Stimulated activated CD4-positive, alpha-beta T cell treated with anti-CD3 and anti-CD28 coated beads, Interleukin-4, amount 100 ng/mL, for 4 hours (primary cell): ENCODE data around the gene SOX12.
"Not testable (repeated sequence)": the region's sequence is repeated elsewhere in the genome, so short reads cannot be mapped to it uniquely, and the experiment has no call there.

Experiments
- DNase-seq, 2 experiments: peaks; one replicate each; pipeline ENCODE4 v3.0.0-alpha.2; 2020

SOX12 gene

DNA sequence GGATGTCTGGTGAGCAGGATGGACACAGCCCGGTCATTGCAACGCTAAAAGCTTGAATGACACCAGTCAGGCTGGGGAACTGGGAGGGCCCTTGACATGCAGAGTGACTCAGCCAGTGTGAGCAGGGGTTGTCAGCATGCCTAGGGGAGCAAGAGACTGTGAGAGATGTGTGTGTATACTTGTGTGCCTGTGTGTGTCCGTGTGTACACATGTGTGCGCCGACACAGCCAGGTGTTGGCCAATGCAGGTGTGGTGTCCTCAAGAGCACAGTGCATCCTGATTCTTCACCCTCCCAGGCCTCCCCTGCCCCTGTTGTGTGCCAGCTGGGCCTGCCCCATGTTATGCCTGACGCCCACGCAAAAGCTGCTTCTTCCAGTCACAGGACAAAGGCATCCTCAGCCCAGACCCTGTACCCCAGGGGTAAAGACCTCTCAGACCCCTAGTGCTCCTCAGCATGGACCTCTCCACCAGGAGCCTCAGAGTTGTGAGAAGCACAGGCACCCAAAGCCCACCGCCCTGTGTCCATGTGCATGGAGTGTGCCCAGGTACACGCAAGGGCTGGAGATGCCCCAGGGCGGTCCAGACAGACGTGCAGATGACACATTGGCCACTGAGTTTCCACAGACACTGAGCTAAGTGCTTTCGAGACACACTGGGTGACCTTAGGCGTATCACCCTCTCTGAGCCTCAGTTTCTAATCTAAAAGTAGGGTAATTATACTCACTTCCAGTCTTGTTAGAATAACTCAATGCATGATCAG lies 38.1 kb downstream of the SOX12 start:
- DNase-seq, result no peak

DNA sequence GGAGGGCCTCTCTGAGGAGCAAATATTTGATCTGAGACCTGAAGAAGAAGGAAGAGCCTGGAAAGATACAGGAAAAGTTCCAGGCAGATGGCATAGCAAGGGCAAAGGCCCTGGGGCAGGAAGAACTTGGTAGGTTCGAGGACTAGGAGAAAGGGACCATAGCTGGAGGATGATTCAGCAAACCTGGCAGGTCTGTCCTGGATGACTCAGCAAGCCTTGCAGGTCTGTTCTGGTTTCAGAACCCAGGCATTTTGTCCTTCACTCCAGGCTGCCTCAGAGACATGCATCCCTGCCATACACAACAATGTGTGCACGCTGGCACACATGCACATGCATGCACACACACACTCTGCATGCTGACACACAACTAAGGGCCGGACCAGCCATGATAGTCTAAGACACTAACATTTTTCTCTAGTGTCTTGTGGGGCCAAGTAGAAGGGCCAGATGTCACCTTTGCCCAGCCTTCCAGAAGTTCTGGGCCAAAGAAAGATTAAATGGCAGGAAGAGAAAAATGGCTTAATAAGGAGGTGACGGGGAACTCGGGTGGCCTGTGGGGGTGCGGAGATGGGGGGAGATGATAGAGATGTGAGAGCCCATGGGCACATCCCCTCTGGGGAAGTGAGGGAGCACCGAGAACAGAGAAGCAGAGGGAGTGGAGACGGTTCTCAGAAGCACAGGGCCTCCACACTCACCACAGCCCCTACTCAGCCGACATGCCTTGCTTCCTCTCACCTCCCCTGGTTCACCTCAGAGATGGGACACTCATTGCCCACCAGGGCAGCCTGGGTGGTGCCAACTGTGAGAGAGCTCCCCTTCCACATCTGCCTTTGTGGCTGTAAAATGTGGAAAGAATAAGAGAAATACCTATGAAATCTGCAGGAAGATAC lies 39.8 kb downstream of the SOX12 start:
- no peak for DNase-seq

DNA sequence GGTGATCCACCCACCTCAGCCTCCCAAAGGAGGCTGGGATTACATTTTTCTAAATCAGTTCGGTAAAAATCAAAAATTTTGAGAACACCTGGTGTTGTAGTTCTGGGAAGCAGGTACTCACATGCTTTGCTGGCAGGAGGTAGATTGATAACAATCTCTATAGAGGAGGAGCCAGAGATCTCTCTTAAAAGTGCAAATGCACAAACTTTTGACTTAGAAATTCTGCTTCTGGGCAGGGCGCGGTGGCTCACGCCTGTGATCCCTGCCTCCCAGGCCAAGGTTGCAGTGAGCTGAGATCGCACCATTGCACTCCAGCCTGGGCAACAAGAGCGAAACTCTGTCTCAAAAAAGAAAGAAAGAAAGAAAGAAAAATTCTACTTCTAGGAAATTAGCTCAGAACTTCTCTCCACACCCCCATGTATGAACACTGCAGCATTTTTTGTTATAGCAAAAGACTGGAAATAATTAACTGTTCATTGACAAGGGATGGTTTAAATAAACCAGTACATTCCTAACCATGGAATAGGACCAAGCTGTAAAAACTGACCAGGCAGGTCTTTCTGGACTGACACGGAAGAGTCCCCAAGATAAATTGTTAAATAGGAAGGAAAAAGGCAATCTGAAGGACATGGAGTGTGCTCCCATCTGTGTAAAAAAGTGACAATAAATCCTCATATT lies 40.8 kb downstream of the SOX12 start:
- DNase-seq, result no peak

DNA sequence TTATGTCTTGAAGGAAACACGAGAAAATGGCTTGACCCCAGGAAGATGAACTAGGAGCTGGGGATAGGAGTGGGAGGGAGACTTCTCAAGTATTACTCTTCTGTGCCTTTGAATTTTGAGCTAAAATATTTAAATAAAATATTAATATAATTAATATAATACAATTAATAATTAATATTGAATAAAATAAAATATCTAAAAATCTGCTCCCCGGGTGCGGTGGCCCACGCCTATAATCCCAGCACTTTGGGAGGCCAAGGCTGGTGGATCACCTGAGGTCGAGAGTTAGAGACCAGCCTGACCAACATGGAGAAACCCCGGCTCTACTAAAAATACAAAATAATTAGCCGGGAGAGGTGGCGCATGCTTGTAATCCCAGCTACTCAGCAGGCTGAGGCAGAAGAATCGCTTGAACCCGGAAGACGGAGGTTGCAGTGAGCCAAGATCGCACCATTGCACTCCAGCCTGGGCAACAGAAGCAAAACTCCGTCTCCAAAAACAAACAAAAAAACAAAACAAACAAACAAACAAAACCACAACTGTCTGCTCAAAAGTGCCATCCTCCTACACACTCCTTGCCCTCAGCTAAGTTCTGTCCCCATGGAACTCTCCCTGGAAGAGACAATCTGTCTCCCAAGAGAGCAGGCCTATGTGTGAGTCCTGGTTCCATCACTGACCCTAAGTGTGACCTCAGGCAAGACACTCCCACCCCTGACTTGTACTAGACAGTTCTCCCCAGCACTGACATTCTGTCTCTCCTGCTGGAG lies 41.5 kb downstream of the SOX12 start:
- no peak for DNase-seq

DNA sequence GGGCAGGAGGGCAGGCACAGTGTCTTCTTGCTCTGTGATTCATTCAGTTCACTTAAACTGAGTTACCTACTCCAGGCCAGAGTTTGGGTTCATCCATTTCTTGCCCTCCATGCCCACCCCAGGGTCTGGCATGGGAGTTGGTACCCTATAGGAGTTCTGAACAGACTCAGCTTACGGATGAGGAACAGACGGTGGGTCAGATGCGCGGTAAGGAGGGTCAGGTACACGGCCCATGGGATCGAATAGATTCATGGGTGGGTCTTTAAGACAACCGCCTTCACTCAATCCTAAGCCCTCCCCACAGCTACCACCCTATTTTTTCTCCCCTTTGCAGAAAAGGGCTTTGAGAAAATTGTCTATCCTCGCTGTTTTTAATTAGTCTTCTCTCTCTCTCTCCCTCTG lies 42.1 kb downstream of the SOX12 start:
- no peak for DNase-seq

DNA sequence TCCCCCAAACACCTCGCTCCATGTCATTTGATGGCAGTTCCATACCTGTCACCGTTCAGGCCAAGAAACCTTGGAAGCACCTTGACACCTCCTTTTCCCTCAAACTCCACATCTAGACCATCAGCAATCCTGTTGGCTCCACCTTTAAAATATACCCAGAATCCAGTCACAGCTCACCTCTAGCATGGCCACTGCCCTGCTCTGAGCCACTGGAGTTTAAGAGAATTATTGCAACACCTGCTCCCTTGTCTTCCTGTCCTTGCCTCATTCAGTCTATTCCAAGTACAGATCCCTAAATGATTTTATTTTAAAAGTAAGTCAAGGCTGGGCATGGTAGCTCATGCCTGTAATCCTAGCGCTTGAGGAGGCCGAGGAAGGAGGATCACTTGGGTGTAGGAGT lies 43.6 kb downstream of the SOX12 start:
- DNase-seq, result no peak

DNA sequence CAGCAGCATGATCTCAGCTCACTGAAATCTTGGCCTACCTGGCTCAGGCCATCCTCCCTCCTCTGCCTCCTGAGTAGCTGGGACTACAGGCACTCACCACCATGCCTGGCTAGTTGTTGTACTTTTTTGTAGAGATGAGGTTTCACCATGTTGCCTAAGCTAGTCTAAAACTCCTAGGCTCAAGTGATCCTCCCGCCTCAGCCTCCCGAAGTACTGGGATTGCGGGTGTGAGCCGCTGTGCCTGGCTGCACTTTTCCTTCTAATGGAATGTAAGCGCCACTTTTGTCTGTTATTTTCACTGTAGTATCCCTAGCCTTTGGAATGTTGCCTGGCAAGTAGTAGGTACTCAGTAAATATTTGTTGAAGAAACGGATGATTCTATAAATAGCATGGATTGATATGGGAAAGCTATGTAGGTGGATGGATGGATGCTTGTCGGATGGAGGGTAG lies 44.8 kb downstream of the SOX12 start:
- no peak for DNase-seq

DNA sequence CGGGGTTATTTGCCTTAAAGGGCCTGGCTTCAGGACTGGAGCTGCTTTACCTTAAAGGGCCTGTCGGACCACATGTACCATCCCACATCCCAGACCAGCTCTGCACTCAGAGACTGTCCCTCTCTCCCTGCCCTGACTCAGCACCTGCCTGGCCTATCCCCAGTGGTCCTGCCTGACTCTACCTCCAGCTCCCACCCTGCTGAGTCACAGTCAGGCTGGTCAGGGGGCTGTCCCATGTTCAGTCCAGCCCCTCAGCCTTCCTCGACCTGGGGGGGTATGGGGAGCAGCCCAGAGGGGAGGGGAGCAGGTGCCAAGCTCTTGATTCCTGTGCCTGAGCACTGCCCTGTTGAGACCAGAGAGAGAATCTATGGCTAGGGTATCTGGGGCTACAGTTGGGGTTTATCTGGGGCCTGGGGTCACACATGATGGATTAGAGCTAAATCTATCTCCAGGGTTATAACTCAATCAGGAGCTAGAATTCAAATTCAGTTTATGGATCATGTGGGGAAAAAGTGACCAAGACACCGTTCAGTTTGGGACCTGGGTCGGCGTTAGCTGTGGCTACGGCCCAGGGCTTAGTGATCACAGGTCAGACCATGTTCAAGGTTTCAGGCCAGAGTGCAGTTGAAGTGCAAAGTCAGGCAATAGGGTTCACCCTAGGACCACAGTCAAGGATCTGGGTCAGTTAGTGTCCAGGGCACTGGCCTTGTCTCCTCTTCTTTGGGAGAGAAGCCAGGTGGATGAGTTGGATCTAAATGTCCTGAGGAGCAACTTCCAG lies 45.8 kb downstream of the SOX12 start:
- no peak for DNase-seq

DNA sequence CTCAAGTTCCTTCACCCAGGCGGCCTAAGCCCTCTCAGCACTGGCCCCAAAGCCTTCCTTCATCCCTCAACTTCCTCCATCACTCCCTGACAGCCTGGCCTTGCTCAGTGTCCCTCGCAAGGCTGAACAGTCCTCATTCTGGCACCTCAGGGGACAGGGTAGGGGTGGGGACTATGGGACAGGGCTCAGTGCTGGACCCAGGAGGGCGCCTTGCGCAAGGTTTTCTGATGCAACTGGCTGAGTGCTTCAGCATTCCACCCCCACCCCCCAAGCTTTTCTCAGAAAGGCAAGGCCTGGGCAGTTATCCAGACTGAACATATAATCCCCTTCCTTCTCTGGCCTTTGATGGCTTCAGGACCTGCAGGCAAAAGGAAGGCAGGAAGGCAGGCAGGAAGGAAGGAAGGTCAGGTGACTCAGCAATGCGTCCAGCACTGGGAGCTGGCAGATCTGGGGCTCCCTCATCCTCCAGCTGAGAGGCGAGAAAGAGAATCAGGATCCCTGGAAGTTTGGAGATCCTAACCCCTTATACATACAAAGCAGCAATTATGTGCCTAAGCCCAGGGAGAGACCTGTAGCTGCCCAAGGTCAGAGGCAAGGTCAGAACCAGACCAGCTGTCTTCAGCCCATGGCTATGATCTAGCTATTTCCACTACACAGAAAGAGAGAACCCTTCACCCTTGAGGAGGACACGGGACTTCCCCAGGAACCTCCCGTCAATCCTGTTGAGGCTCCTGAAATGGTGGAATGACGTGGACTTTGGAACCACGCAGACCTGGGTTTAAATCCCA lies 46.6 kb downstream of the SOX12 start:
- DNase-seq, result no peak

DNA sequence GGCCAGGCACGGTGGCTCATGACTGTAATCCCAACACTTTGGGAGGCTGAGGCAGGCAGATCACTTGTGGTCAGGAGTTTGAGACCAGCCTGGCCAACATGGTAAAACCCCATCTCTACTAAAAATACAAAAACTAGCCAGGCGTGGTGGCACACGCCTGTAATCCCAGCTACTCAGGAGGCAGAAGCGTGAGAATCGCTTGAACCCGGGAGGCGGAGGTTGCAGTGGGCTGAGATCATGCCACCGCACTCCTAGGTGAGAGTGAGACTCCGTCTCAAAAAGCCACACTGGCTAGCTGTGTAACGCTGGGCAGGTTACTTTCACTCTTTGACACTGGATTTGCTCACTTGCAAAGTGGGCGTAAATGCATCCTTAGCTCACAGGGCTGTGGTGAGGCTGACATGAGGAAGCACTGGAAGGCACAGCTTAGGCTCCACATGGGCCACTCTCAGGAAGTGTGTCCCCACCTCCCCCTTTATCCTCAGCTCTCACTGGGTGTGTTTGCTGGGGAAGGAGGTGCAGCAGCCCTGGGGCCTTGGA lies 47.3 kb downstream of the SOX12 start:
- not testable (repeated sequence) for DNase-seq

DNA sequence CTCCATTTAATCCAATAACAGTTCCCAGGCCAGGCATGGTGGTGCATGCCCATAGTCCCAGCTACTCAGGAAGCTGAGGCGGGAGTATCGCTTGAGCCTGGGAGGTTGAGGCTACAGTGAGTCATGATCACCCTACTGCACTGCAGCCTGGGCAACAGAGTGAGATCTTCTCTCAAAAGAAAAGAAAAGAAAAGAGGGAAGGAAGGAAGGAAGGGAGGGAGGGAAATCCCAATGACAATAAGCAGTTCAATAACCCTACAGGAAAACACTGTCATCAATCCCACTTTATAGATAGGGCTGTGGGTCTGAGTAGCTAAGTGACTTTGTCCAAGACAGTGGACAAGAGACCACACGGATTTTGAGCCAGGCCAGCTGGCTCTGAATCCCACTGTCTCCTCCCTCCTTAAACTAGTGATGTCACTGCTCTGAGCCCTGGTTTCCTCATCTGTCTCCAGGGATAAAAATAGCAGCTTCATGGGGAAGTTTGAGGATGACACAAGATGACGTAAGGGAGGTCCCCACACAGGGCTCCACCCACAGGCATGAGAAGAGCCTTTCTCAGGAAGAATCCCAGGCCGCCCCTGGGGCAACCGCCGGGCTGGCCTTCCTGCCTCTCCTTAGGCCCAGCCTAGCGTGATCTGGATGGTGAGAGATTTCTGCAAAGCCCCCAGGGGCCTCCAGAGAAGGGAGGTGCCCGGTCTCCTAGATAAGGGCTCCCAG lies 48.0 kb downstream of the SOX12 start:
- no peak for DNase-seq

DNA sequence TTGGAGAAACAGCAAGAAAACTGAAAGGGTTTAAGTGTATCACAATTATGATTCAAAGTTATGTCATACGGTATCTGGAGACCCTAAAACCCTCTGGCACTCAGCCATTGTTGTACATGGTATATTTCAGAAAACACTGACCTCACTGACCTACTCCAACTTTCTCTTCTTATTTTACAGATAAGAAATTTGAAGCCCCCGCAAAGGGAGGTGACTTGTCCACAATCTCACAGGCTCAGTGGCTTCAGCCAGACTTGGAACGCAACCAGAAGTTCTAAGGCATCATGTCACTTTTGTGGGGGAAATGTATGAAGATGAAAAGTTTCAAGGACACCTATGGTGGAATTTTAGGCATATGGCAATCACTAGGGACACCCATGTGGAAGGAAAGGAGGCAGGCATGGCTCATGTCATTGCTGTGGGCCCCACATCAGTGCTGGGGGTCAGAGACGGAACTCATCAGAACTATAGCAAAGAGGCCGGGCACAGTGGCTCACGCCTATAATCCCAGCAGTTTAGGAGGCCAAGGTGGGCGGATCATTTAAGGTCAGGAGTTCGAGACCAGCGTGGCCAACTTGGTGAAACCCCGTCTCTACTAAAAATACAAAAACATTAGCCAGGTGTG lies 50.0 kb downstream of the SOX12 start:
- DNase-seq, result no peak

DNA sequence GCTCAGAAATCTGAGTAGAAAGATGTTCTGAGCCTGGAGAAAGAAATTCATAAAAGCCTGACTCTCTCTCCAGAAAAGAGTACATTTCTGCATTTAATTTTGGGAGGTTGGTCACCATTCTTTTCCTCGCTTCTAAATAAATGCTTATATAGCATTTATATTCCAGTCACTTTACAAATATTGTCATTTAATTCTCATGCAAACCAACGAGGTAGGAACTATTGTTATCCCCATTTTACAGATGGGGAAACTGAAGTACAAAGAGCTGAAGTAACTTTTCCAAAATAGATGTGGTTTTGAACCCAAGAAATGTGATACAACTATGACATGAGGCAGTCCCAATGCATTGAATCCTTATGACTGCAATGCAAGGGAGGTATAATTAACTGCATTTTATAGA lies 50.7 kb downstream of the SOX12 start:
- DNase-seq, result no peak

DNA sequence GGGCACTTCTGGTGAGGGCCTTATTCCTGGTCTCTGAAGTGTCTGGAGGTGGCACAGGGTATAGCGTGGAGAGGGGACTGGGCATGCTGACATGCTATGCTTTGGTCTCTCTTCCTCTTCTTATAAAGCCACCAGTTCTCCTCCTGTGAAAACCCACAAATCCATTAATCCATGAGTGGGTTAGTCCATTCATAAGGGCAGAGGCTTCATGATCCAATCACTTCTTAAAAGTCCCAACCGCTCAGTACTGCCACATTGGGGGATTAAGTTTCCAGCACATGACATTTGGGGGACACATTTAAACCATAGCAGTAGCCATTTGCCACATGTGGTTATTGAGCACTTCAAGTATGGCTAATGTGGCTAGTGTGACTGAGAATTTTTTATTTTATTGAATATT lies 51.4 kb downstream of the SOX12 start:
- DNase-seq, result no peak

DNA sequence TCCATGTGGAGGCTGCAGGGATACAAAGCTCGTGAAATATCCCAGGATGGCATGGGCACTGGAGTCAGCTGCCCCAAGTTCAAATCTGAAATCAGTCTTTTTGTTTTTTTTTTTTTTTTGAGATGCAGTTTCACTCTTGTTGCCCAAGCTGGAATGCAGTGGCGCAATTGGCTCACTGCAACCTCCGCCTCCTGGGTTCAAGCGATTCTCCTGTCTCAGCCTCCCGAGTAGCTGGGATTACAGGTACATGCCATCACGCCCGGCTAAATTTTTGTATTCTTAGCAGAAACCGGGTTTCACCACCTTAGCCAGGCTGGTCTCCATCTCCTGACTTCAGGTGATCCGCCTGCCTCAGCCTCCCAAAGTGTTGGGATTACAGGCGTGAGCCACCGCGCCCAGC lies 52.2 kb downstream of the SOX12 start:
- not testable (repeated sequence) for DNase-seq

DNA sequence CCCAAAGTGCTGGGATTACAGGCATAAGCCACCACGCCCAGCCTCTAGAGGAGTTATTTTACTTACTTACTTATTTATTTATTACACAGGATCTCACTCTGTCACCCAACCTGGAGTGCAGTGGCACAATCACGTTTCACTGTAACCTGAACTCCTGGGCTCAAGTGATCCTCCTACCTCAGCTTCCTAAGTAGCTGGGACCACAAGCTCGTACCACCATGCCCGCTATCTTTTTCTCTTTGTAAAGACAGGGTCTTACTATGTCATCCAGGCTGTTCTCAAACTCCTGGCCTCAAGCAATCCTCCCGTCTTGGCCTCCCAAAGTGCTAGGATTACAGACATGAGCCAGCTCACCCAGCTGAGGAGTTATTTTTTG lies 53.6 kb downstream of the SOX12 start:
- no peak for DNase-seq
